Common myeloid progenitor, CD34-positive (primary cell): ENCODE data around the gene NADSYN1.

Experiments used
- CTCF ChIA-PET: fragments of 350-600 bp; sonication (Branson Sonifier 250); formaldehyde crosslinking; loops from one replicate; lab custom pipeline; 2021; ENCODE audit warnings: antibody characterized with exemption; lab: Charles Lee
- POLR2A ChIA-PET: fragments of 350-600 bp; sonication (Branson Sonifier 250); formaldehyde crosslinking; loops from one replicate; lab custom pipeline; 2021; ENCODE audit warnings: antibody characterized with exemption; lab: Charles Lee
- DNase-seq, 3 donors: peaks; one replicate each; pipeline versions ENCODE4 v3.0.0 to v3.0.0-alpha.2; 2013
- H3K27ac ChIP-seq, 2 experiments: 1 replicate in 1 of 2; 2 replicates in 1 of 2; pipeline ENCODE4 v1.7.0; 2013; ENCODE audit warnings: inconsistent platforms in 2 of 2, low read length in 2 of 2, mild to moderate bottlenecking in 2 of 2, low read depth in 1 of 2, moderate library complexity in 1 of 2; ENCODE audit not compliant: severe bottlenecking in 2 of 2, insufficient read depth in 1 of 2, poor library complexity in 1 of 2
- H3K27me3 ChIP-seq, 5 experiments: replicated peaks in 2 of 5; 1 replicate in 3 of 5; 2 replicates in 2 of 5; pipeline versions ENCODE4 v1.6.1 to v1.7.0; 2013; ENCODE audit warnings: low read length in 4 of 5, mild to moderate bottlenecking in 2 of 5, moderate library complexity in 2 of 5, inconsistent platforms in 1 of 5; ENCODE audit not compliant: insufficient read depth in 5 of 5, control insufficient read depth in 4 of 5
- H3K36me3 ChIP-seq, 4 experiments: 1 replicate in 2 of 4; 2 replicates in 2 of 4; pipeline versions ENCODE4 v1.6.1 to v1.7.0; 2013; ENCODE audit warnings: low read length in 3 of 4, control low read depth in 1 of 4, mild to moderate bottlenecking in 1 of 4; ENCODE audit not compliant: control insufficient read depth in 4 of 4, insufficient read depth in 4 of 4
- H3K4me1 ChIP-seq, 4 experiments: 1 replicate in 3 of 4; 2 replicates in 1 of 4; pipeline versions ENCODE4 v1.6.1 to v1.7.1; 2013; ENCODE audit warnings: low read length in 3 of 4, mild to moderate bottlenecking in 3 of 4, control low read depth in 1 of 4, inconsistent platforms in 1 of 4, moderate library complexity in 1 of 4; ENCODE audit not compliant: control insufficient read depth in 4 of 4, insufficient read depth in 4 of 4; ENCODE audit errors: control extremely low read depth in 1 of 4
- H3K4me3 ChIP-seq, 7 experiments: 1 replicate in 4 of 7; 2 replicates in 3 of 7; pipeline versions ENCODE4 v1.5.1 to v1.7.0; 2013; ENCODE audit warnings: mild to moderate bottlenecking in 7 of 7, low read length in 6 of 7, moderate library complexity in 6 of 7, inconsistent platforms in 2 of 7, low read depth in 2 of 7, control low read depth in 1 of 7; ENCODE audit not compliant: insufficient read depth in 4 of 7, control insufficient read depth in 1 of 7; ENCODE audit errors: extremely low read depth in 1 of 7
- H3K9me3 ChIP-seq, 5 experiments: 1 replicate in 4 of 5; 2 replicates in 1 of 5; pipeline versions ENCODE4 v1.6.1 to v1.7.1; 2013; ENCODE audit warnings: low read length in 4 of 5, mild to moderate bottlenecking in 2 of 5, inconsistent platforms in 1 of 5, low read depth in 1 of 5, moderate library complexity in 1 of 5; ENCODE audit not compliant: control insufficient read depth in 4 of 5, insufficient read depth in 2 of 5; ENCODE audit errors: control extremely low read depth in 1 of 5
- WGBS: methylation state at CpG from one replicate; pipeline ENCODE4 v1.1.5; 2013; ENCODE audit not compliant: insufficient coverage; 5-methylcytosine and 5-hydroxymethylcytosine counted together

The NADSYN1 gene

DNA sequence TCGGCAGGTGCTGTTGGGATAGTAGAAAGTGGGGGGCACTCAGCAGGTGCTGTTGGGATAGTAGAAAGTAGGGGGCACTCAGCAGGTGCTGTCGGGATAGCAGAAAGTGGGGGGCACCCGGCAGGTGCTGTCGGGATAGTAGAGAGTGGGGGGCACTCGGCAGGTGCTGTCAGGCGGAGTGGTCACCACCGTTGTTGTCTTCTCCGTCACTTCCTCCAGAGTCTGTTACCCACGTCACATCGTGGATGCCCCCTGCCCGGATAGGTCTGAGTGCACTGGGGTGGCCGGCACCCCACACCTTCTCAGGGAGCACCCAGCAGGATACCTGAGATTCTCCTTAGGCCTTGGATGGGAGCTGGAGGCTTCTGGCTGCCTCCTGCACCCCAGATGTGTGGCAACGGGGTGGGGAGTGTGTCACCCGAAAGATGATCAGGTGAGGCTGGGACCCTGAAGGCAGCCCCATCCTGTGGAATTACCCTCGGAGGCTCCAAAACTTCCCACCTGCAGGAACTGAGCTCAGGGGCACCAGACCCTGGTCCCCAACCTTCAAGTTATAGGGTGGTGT lies 50.0 kb downstream of the NADSYN1 start:
- Histone ChIP-seq H3K9me3 (peaks cover 0 to 8% (median 0%) of the 10 kb centered on the region in 5 experiments), H3K4me3 (no peak overlapping the region), H3K36me3 (peaks cover 7 to 66% (median 39%) of the 10 kb centered on the region in 4 experiments), H3K27ac (no peak overlapping the region), H3K4me1 (no peaks in the 10 kb centered on the region), H3K27me3 (no peaks in the 10 kb centered on the region)
- CTCF ChIA-PET, result no interaction called here
- POLR2A ChIA-PET, result no interaction called here
- WGBS, result 93% methylated on average over 12 of the region's 15 CpGs
- DNase-seq, result no peak

DNA sequence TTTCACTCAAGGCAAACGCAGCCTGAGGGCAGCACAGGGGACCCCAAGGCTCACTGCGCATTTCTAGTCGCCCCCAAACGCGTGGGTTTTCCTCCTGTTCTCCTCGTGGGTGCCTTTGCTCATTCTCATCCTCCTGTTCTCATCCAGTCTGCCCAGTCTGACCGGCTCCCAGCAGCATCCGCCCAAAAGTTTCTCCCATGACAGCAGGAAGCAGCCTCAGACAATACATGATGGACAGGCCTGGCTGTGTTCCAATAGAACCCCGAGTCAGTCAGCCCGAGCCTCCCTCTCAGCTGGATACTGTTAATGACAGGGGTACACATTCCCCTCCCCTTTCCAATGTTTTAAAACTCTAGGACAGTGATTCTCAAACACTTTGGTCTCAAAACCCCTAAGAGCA lies 51.5 kb downstream of the NADSYN1 start:
- Histone ChIP-seq H3K36me3 (peaks cover 2 to 50% (median 26%) of the 10 kb centered on the region in 4 experiments), H3K9me3 (peaks cover under 1 to 19% (median 2%) of the 10 kb centered on the region in 5 experiments), H3K4me3 (no peak overlapping the region), H3K4me1 (no peaks in the 10 kb centered on the region), H3K27ac (no peak overlapping the region), H3K27me3 (no peaks in the 10 kb centered on the region)
- 82% methylated on average over 10 of the region's 10 CpGs for WGBS
- no peak for DNase-seq
- POLR2A ChIA-PET, result no interaction called here
- CTCF ChIA-PET, result interaction anchor here (0.6 kb wide), 1 partner anchor 62 kb away, joined by 4 read pairs; no protein-coding TSS in a partner anchor

DNA sequence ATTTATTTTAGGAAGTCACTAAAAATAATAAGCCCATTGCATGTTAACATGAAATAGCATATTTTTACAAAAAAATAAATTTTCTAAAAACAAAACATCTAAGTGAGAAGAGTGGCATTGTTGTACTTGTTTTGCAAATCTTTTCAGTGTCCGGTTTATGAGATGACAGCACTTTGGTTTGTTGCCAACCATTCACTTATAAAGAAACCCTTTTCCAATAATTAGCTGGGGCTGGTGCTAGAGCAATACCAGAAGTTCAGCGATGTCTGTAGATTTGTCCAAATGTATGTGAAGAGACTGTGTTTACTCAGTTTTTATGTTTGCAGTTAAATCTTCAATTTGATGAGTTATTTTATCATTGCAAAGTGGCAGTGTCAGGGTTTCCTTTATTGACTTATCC lies 52.0 kb downstream of the NADSYN1 start:
- WGBS, result no CpG with 5 or more reads among the region's 2 CpGs
- H3K4me3 ChIP-seq, result no peak overlapping the region
- no peaks in the 10 kb centered on the region for H3K27me3 ChIP-seq
- ChIA-PET CTCF (interaction anchor here (0.6 to 1.5 kb wide), 2 partner anchors 38 to 62 kb away, joined by 3 to 4 read pairs; no protein-coding TSS in a partner anchor), POLR2A (no interaction called here)
- peaks cover under 1 to 45% (median 23%) of the 10 kb centered on the region in 4 experiments for H3K36me3 ChIP-seq
- no peaks in the 10 kb centered on the region for H3K4me1 ChIP-seq
- no peak for DNase-seq
- H3K9me3 ChIP-seq, result peaks cover 3 to 24% (median 7%) of the 10 kb centered on the region in 5 experiments
- H3K27ac ChIP-seq, result no peak overlapping the region

DNA sequence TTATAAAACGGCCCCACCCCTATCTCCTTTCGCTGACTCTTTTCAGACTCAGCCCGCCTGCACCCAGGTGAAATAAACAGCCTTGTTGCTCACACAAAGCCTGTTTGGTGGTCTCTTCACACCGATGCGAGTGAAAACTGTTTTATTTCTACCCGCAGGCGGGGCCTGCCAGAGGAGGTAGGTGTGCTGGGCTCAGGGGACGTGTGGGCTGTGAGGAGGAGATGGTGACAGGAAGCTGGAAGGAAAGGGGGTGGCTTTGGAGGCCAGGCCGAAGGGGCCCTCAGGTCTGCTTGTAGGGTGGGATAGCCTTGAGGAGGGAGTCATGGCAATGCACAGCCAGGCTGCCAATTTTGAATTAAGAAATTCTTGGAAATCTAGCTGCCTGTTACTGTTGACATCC lies 52.8 kb downstream of the NADSYN1 start:
- H3K4me3 ChIP-seq, result no peak overlapping the region
- POLR2A ChIA-PET, result no interaction called here
- WGBS, result 95% methylated on average over 6 of the region's 9 CpGs
- peaks cover 5 to 31% (median 11%) of the 10 kb centered on the region in 5 experiments for H3K9me3 ChIP-seq
- peaks cover 0 to 38% (median 18%) of the 10 kb centered on the region in 4 experiments for H3K36me3 ChIP-seq
- H3K27me3 ChIP-seq, result no peaks in the 10 kb centered on the region
- CTCF ChIA-PET, result interaction anchor here (1.5 kb wide), 1 partner anchor 37 kb away, joined by 3 read pairs; no protein-coding TSS in a partner anchor
- no peak for DNase-seq
- H3K27ac ChIP-seq, result no peak overlapping the region
- H3K4me1 ChIP-seq, result no peaks in the 10 kb centered on the region

DNA sequence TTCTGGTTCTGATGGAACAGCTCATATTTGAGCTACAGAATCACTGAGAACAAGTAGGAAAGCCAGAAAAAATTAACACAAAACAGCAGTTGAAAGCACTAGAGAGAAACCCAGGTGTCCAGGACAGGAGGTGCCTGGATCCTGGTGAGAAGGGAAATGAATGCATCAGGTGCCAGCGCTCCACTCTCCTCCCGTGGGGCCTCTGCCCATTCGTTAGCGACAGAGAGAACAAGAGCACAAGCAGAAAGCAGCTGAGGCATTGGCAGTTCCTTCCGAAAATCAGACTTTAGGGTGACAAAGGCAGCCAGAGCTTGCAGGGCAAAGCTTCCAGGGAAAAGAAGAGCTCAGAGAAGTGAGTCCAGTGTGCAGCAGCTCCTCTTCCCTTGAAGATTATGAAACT lies 54.1 kb downstream of the NADSYN1 start:
- peaks cover 5 to 32% (median 11%) of the 10 kb centered on the region in 5 experiments for H3K9me3 ChIP-seq
- 97% methylated on average over 5 of the region's 5 CpGs for WGBS
- no peak for DNase-seq
- H3K27me3 ChIP-seq, result no peaks in the 10 kb centered on the region
- CTCF ChIA-PET, result no interaction called here
- POLR2A ChIA-PET, result no interaction called here
- peaks cover 0 to 24% (median 10%) of the 10 kb centered on the region in 4 experiments for H3K36me3 ChIP-seq
- H3K27ac ChIP-seq, result no peak overlapping the region
- no peaks in the 10 kb centered on the region for H3K4me1 ChIP-seq
- no peak overlapping the region for H3K4me3 ChIP-seq

DNA sequence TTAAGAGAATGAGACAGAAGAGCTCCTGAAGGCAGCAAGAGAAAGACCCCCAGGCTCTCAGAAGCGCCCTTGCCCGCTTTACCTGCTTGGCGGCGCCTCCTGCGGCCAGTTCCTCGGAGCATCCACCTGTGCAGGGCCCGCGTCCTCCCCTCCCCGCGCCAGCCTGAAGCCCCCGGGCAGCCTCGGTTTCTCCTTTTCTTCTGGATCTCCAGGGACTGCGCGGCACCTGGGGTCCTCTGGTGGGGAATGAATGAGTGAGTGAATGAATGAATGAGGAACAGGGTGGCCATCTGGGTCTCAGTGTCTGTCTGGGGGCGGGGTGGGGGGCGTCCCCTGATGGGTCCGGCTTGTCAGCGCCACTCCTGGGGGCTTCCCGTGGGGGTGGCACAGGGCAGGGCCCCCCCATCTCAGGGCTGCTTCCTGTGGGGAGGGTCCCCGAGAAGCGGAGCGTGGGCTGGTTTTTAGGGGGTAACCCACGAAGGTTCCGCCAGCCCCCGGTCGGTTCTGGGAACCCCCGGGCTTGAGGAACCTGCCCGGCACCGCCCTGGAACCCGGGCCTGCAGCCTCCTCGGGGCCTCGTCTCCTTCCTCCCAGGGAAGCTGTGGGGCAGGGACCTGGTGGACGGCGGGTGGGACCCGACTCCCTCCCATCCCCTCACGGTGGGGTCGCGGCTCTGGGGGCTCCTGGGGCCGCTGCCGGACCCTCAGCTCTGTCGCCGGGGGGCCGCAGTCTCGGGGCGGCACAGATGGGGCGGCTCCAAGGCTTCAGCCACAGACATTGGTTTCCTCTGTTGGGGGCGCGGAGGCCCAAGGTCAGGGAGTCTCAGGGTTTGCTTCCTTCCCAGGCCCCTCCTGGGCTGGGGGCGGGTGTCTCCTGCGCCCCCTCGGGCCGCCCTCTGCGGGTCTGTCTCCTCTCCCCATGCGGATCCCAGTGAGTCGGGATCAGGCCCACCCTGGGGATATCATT lies 65.8 kb downstream of the NADSYN1 start:
- ChIA-PET CTCF (no interaction called here), POLR2A (no interaction called here)

DNA sequence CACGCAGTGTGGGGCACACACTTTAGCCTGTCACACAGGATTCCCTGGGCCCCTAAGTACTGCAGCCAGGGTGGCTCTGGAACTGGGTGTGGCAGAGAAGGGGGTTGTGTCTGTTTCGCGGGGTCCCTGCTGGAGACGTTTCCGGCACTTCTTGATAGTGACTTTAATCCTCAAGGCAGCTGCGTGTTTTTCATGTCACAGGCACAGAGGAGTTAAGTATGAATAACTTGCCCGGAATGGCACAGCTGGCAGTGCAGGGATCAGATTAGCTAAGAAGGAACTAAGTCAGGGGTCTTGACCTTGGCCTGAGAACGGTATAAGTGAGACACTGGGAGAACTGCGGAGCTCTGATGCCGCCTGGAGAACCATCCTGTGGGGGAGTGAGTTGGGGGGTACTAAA lies 66.5 kb downstream of the NADSYN1 start:
- DNase-seq, result no peak
- POLR2A ChIA-PET, result no interaction called here
- no peaks in the 10 kb centered on the region for H3K36me3 ChIP-seq
- CTCF ChIA-PET, result no interaction called here
- WGBS, result 97% methylated on average over 10 of the region's 10 CpGs
- H3K4me3 ChIP-seq, result no peak overlapping the region
- H3K4me1 ChIP-seq, result no peaks in the 10 kb centered on the region
- H3K27ac ChIP-seq, result no peak overlapping the region
- H3K27me3 ChIP-seq, result no peaks in the 10 kb centered on the region
- no peaks in the 10 kb centered on the region for H3K9me3 ChIP-seq

More for the DNA sequence above, 65.8 kb downstream of the NADSYN1 start:
- Histone ChIP-seq H3K9me3 (no peaks in the 10 kb centered on the region), H3K36me3 (no peaks in the 10 kb centered on the region), H3K4me1 (no peaks in the 10 kb centered on the region), H3K27me3 (no peaks in the 10 kb centered on the region), H3K4me3 (no peak overlapping the region), H3K27ac (no peak overlapping the region)
- 94% methylated on average over 47 of the region's 55 CpGs for WGBS
- DNase-seq, result no peak
